Measurements from ENCODE around the gene MIS18A. TPM values are rescaled to one million over a fixed set of nuclear protein-coding genes. Genes with fewer than 3 reads are reported as not detected.

Gene MIS18A
- total and polyA plus RNA-seq, 4 donors: 1.1 to 10.1 (median 2.6) TPM

GRCh38 chr21:32233055-32233546, 45.7 kb downstream of the MIS18A start (continued):
- TF ChIP-seq REST (IDR thresholded peaks at IDR 0.05) (no peak), RXRA (IDR thresholded peaks at IDR 0.05) (no peak), YY1 (IDR thresholded peaks at IDR 0.05) (no peak)

- no peak for TF ChIP-seq HNF4G (IDR thresholded peaks at IDR 0.05)
- no peak for TF ChIP-seq MAX (IDR thresholded peaks at IDR 0.05)
- no peak for TF ChIP-seq JUND (IDR thresholded peaks at IDR 0.05)
- TF ChIP-seq SP1 (IDR thresholded peaks at IDR 0.05): no peak
- no peak for TF ChIP-seq RXRA (IDR thresholded peaks at IDR 0.05)
- no peak for TF ChIP-seq EGR1 (IDR thresholded peaks at IDR 0.05; ENCODE audit: low read depth in 2 of 2)
- TF ChIP-seq ATF3 (IDR thresholded peaks at IDR 0.05): no peak
- TF ChIP-seq TAF1 (conservative IDR thresholded peaks at IDR 0.05): no peak
- no peak for TF ChIP-seq HNF4A (conservative IDR thresholded peaks at IDR 0.05)
- TF ChIP-seq NR2F2 (IDR thresholded peaks at IDR 0.05): no peak
- TF ChIP-seq YY1 (IDR thresholded peaks at IDR 0.05): no peak
- Histone ChIP-seq H3K4me1 (ENCODE audit: control insufficient read depth in 4 of 4, insufficient read depth in 4 of 4, low read length in 3 of 4) (no peaks in the 10 kb centered on the region), H3K9ac (ENCODE audit: low read depth in 1 of 2, low read length in 2 of 2) (no peak overlapping the region), H3K27me3 (ENCODE audit: control insufficient read depth in 4 of 4, insufficient read depth in 4 of 4, low read length in 3 of 4) (no peaks in the 10 kb centered on the region), H3K4me3 (ENCODE audit: low read depth in 1 of 3, low read length in 3 of 3) (no peak overlapping the region), H3K27ac (ENCODE audit: low read depth in 1 of 2, low read length in 2 of 2) (no peak overlapping the region), H3K36me3 (ENCODE audit: control insufficient read depth in 4 of 4, insufficient read depth in 3 of 4, low read depth in 1 of 4, low read length in 3 of 4) (no peaks in the 10 kb centered on the region), H3K9me3 (ENCODE audit: control insufficient read depth in 4 of 4, low read length in 3 of 4) (no peaks in the 10 kb centered on the region)
- 64% methylated on average over 1 of the region's 1 CpG for WGBS
- no peak for DNase-seq (ENCODE audit: low spot score)
Observed at GRCh38 chr21:32226444-32226843, 52.4 kb downstream of the MIS18A start.

Other genes with a start within 250 kb of the MIS18A start
- under 1 TPM in 1 of 2 donors, not detected in 1; 0.79 TPM for gene MRAP, start 19.8 kb upstream of the MIS18A start, total RNA-seq
- gene MRAP, start 19.8 kb upstream of the MIS18A start, polyA plus RNA-seq: under 1 TPM in 1 of 2 donors, not detected in 1; 0.17 TPM
- 10 to 100 TPM in 1 of 2 donors, 1 to 10 TPM in 1; 9.6 to 14.5 TPM for gene URB1, start 114.0 kb upstream of the MIS18A start, total RNA-seq
- gene URB1, start 114.0 kb upstream of the MIS18A start, polyA plus RNA-seq: 1 to 10 TPM; 2.8 to 4.6 TPM
- 1 to 10 TPM in 1 of 2 donors, under 1 TPM in 1; 0.47 to 3.3 TPM for gene EVA1C, start 133.7 kb upstream of the MIS18A start, total RNA-seq
- 1 to 10 TPM; 1.8 to 3.1 TPM for gene EVA1C, start 133.7 kb upstream of the MIS18A start, polyA plus RNA-seq

Data from liver (tissue), 9 donors.